Fibroblast of villous mesenchyme (primary cell): ENCODE measurements around the gene PLIN5. TPM values are rescaled to one million over a fixed set of nuclear protein-coding genes. Genes with fewer than 3 reads are reported as not detected.

ENCODE experiments used
- DNase-seq: peaks from one replicate; pipeline ENCODE4 v3.0.0-alpha.2; 2010; ENCODE audit warnings: low read depth
- H3K4me3 ChIP-seq: 2 replicates; pipeline ENCODE4 v1.5.1; 2011; ENCODE audit warnings: low read depth, mild to moderate bottlenecking, low read length
- total RNA-seq: library from RNA; depleted of rRNA; stranded (reverse); fragments of >200 nt; gene quantifications from 2 replicates; pipeline ENCODE4 v1.2.3, GENCODE V29; 2012
- TF ChIP-seq, protein P1 (sequence below): IDR thresholded peaks from 2 replicates; pipeline ENCODE4 v1.5.1; 2012; ENCODE audit warnings: low read depth, mild to moderate bottlenecking, low read length; ENCODE audit not compliant: insufficient read depth

The PLIN5 gene
- total RNA-seq, 1 donor = not detected

GRCh38 chr19:4504297-4504701, 30.7 kb downstream of the PLIN5 start:
- H3K4me3 ChIP-seq = no peak overlapping the region
- DNase-seq = no peak
- TF ChIP-seq, protein P1, sequence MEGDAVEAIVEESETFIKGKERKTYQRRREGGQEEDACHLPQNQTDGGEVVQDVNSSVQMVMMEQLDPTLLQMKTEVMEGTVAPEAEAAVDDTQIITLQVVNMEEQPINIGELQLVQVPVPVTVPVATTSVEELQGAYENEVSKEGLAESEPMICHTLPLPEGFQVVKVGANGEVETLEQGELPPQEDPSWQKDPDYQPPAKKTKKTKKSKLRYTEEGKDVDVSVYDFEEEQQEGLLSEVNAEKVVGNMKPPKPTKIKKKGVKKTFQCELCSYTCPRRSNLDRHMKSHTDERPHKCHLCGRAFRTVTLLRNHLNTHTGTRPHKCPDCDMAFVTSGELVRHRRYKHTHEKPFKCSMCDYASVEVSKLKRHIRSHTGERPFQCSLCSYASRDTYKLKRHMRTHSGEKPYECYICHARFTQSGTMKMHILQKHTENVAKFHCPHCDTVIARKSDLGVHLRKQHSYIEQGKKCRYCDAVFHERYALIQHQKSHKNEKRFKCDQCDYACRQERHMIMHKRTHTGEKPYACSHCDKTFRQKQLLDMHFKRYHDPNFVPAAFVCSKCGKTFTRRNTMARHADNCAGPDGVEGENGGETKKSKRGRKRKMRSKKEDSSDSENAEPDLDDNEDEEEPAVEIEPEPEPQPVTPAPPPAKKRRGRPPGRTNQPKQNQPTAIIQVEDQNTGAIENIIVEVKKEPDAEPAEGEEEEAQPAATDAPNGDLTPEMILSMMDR = no peak

GRCh38 chr19:4503825-4504170, 31.2 kb downstream of the PLIN5 start:
- TF ChIP-seq, protein P1 = no peak
- H3K4me3 ChIP-seq = no peak overlapping the region
- no peak for DNase-seq

DNA sequence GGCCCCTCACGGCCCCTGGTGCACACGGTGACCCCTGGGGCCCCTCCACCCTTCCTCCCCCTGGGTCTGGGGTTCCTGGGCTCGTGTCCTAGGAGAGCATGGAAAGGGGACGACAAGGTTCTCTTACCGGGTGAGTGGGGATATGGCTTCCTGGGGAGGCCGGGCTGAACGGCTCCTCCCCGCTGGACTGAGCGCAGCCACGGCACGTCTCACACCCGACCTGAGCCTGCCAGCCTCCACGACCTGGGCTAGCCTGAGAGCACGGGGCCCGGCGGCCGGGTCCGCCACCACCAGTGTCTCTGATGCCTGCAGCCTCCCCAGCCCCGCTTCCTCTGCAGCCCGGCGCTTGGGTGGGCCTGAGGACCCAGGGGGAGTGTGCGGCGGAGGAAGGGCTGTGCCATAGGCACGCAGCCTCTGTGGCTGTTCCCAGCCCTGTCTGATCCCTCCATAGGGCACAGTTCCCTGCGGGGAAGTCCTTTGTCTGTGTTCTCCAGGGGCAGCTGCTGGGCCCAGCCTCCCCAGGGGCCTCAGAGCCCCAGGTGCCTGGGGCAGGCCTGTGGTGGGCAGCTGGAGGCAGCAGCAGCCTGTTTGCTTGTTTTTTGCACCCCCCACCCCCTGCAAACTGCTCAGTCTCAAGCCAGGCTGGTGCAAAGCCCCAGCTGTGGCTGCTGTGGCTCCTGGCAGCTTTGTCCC, 31.7 kb downstream of the PLIN5 start:
- DNase-seq = no peak
- no peak overlapping the region for H3K4me3 ChIP-seq
- TF ChIP-seq, protein P1 = no peak

DNA sequence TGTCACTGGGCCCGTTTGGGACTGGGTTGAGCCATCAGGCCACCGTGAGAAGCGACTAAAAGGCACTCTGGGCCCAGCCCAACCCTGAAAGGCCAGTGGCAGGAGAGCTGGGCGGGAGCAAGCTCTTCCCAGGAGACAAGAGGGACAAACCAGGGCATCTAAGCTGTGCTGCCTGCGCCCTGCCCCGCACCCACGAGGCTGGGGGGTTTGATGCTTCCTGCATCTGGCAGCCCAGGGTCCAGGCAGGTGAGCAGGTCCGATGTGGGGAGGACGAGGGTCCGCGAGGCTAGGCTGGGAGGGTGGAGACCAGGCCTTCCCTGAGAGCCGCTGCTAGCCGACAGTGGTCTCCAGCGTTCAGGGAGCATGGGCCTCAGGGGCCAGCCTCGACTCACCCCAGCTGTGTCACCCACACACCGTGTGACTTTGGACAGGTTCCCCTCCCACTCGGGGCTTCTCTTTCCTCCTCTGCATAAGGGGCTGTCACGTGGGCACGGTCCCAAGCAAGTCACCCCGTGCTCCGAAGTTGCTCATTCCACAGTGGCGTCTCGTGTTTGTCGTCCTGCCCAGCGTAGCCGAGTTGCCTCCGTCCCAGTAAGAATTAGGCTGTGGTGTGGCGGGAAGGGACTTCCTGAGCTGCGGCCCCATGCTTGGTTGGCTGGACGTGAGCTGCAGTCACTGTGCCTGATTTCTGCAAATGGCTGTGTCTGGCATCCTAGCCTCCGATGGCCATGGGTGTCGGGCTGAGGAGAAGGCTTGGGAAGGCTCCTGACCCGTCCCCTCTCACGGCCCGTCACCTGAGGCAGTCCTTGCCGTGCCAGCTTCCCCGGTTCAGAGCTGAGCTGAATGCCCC, 32.5 kb downstream of the PLIN5 start:
- TF ChIP-seq, protein P1 = no peak
- DNase-seq = no peak
- H3K4me3 ChIP-seq = no peak overlapping the region

DNA sequence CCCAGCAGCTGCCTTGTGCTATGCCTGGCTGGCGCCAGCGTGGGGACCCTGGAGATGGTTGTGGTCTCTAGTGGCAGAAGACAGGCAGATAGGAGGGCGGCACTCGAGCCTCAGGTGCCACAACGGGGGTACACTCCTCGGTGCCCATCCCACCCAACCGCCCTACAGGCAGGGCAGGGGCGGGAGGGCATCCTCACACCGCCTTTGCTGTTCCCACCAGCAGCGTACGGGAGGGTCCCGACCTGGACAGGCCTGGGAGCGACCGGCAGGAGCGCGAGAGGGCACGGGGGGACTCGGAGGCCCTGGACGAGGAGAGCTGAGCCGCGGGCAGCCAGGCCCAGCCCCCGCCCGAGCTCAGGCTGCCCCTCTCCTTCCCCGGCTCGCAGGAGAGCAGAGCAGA, 33.3 kb downstream of the PLIN5 start:
- no peak for DNase-seq
- no peak overlapping the region for H3K4me3 ChIP-seq
- TF ChIP-seq, protein P1 = no peak

- TF ChIP-seq, protein P1 = no peak
- DNase-seq = no peak
Observed at GRCh38 chr19:4500841-4501591, 34.0 kb downstream of the PLIN5 start.

More at GRCh38 chr19:4500841-4501591, 34.0 kb downstream of the PLIN5 start:
- no peak overlapping the region for H3K4me3 ChIP-seq
